ENCODE measurements around the gene TRIM47. TPM values are rescaled to one million over a fixed set of nuclear protein-coding genes. Genes with fewer than 3 reads are reported as not detected.

TRIM47 gene
- total and polyA plus RNA-seq, 2 of the 13 experiments (the other 11 are each of a cell fraction or from before 2014, with no cell fraction given): 33.5 to 82.0 TPM

- no peak for DNase-seq (ENCODE audit: low spot score)
- Histone ChIP-seq H2AFZ (ENCODE audit: low read length) (no peak overlapping the region), H4K20me1 (ENCODE audit: insufficient read depth, low read length) (peaks cover 4% of the 10 kb centered on the region; the same call in 1 of the 2 replicates), H3K36me3 (replicated peaks in 1 of 2; ENCODE audit: control insufficient read depth in 1 of 2, insufficient read depth in 2 of 2, low read length in 2 of 2) (peaks cover 7 to 23% of the 10 kb centered on the region in 2 experiments), H3K4me1 (ENCODE audit: insufficient read depth, low read length) (peaks cover 52% of the 10 kb centered on the region), H3K9ac (ENCODE audit: insufficient read depth, low read depth, low read length) (no peak overlapping the region), H3K27me3 (ENCODE audit: control insufficient read depth in 1 of 2, insufficient read depth in 2 of 2, low read length in 2 of 2) (no peaks in the 10 kb centered on the region; a peak in 1 of 5 replicates), H3K27ac (ENCODE audit: extremely low read length, insufficient read depth, low read length) (no peak overlapping the region), H3K9me3 (ENCODE audit: low read length) (no peaks in the 10 kb centered on the region), H3K79me2 (ENCODE audit: insufficient read depth, low read length) (peaks cover 17% of the 10 kb centered on the region), H3K4me2 (ENCODE audit: low read depth, low read length) (no peak overlapping the region), H3K4me3 (replicated peaks in 1 of 3; ENCODE audit: insufficient read depth in 1 of 3, low read depth in 2 of 3, low read length in 3 of 3) (no peak overlapping the region)
- ChIA-PET POLR2A (interaction anchor here (0.5 to 12.8 kb wide), 5 partner anchors 8 to 135 kb away, joined by 3 to 454 read pairs (median 46); partner anchors contain the start of genes TRIM47 and UNC13D), CTCF (ENCODE audit: low intra/inter-chr PET ratio, low total read pairs) (no interaction called here)
- in situ Hi-C loops (cut with HindIII; ENCODE audit: extremely low pct_ligation_motif_present, low pct_unique_long_range_greater_than_20kb): no loop called here
- intact Hi-C loops (cut with micrococcal nuclease; ENCODE audit: unreplicated experiment): no loop called here
- FAIRE-seq: no peak
- no TSS peak for BruUV-seq (replicated peaks)
- TF ChIP-seq IRX3 (CRISPR knock-in tag; IDR thresholded peaks at IDR 0.05; ENCODE audit: borderline replicate concordance, low read depth) (no peak), ZFP36 (IDR thresholded peaks at IDR 0.05; ENCODE audit: borderline replicate concordance, low read depth, low read length, partially characterized antibody) (no peak), NFAT5 (CRISPR knock-in tag; IDR thresholded peaks at IDR 0.05) (no peak), FIP1L1 (IDR thresholded peaks at IDR 0.05; ENCODE audit: borderline replicate concordance, insufficient read depth, low read depth, low read length) (no peak), ZNF589 (CRISPR knock-in tag; conservative IDR thresholded peaks at IDR 0.05) (no peak), PHB2 (IDR thresholded peaks at IDR 0.05; ENCODE audit: partially characterized antibody) (no peak), RFX1 (IDR thresholded peaks at IDR 0.05) (no peak), SALL2 (CRISPR knock-in tag; IDR thresholded peaks at IDR 0.05) (no peak), SALL1 (CRISPR knock-in tag; IDR thresholded peaks at IDR 0.05) (no peak), RBFOX2 (IDR thresholded peaks at IDR 0.05; ENCODE audit: low read depth, low read length) (no peak), ZFY (CRISPR knock-in tag; IDR thresholded peaks at IDR 0.05) (0 out of 2 replicates have a peak, but pooled peaks have one; percentile 17), ARID4A (CRISPR knock-in tag; IDR thresholded peaks at IDR 0.05; ENCODE audit: borderline replicate concordance) (0 out of 2 replicates have a peak, but pooled peaks have one; percentile 9), U2AF2 (IDR thresholded peaks at IDR 0.05; ENCODE audit: low read depth, low read length) (no peak), MED1 (CRISPR knock-in tag; IDR thresholded peaks at IDR 0.05) (no peak)
- WGBS (ENCODE audit: low lambda C conversion rate): 97% methylated on average over 7 of the region's 7 CpGs
- ATAC-seq: no peak
Measured at GRCh38 chr17:75853433-75853832, 24.9 kb downstream of the TRIM47 start.

All from HepG2 (cell line).